Effector memory CD8-positive, alpha-beta T cell (primary cell): ENCODE measurements around the gene NDOR1.

Experiments used
- ATAC-seq: fragments of 150-1000 bp; cut with Tn5 transposase; replicated peaks from 2 replicates; pipeline ENCODE4 v1.10.0; 2021; ENCODE audit warnings: mild to moderate bottlenecking, moderate library complexity
- DNase-seq, 3 experiments: peaks; one replicate each; pipeline ENCODE4 v3.0.0; 2021
- H3K27ac Mint-ChIP-seq, 2 donors: one replicate each; pipeline ENCODE4 v1.8.0; 2022; ENCODE audit warnings: mild to moderate bottlenecking in 2 of 2, mixed read lengths in 2 of 2, moderate library complexity in 2 of 2
- H3K27me3 Mint-ChIP-seq, 2 donors: one replicate each; pipeline ENCODE4 v1.8.0; 2022; ENCODE audit warnings: mixed read lengths in 2 of 2
- H3K36me3 Mint-ChIP-seq: one replicate; pipeline ENCODE4 v1.8.0; 2022; ENCODE audit warnings: mild to moderate bottlenecking, moderate library complexity, mixed read lengths; ENCODE audit not compliant: insufficient read depth
- H3K4me1 Mint-ChIP-seq, 2 donors: one replicate each; pipeline ENCODE4 v1.8.0; 2022; ENCODE audit warnings: low read depth in 2 of 2, mixed read lengths in 2 of 2
- H3K4me3 Mint-ChIP-seq, 2 donors: one replicate each; pipeline ENCODE4 v1.8.0; 2022; ENCODE audit warnings: mild to moderate bottlenecking in 2 of 2, mixed read lengths in 2 of 2, moderate library complexity in 2 of 2
- H3K9me3 Mint-ChIP-seq, 2 donors: one replicate each; pipeline ENCODE4 v1.8.0; 2022; ENCODE audit warnings: mixed read lengths in 2 of 2
- total RNA-seq, 9 experiments: gene quantifications; one replicate each; lab custom pipeline; 2026; lab: John Stamatoyannopoulos, UW

Gene NDOR1
- 28.9 to 48.1 (median 37.4) reads per million in 9 experiments for total RNA-seq

DNA sequence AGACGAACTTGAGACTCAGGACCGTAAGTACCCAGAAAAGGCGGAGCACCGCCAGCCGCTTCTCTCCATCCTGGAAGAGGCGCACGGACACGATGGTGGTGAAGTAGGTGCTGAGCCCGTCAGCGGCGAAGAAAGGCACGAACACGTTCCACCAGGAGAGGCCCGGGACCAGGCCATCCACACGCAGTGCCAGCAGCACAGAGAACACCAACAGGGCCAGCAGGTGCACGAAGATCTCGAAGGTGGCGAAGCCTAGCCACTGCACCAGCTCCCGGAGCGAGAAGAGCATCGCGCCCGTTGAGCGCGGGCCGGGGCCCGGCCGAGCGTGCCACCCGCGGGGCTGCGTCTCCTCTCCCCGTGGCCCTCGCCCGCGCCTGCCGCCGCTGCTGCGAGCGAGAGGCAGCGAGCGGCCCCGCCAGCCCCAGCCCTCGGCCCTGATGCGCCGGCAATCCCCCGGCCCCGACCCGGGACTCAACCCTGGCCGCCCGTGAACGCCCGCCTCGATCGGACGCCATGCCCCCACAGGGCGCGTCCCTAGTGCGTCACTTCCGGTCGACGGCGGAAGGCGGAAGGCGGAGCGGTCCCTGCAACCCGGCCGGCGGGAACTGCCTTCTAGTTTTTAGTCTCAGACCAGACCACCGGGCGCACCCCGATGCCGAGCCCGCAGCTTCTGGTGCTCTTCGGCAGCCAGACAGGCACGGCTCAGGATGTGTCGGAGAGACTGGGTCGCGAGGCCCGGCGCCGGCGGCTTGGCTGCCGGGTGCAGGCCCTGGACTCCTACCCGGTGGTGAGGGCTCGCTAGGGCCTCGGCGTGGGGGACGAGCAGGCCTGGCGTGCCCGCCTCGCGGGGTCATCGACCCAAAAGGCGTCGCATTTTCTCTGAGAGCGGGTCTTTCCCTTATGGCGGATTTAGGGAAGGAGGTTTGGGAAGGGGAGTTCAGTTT lies at the start of gene NDOR1, which contains the start of gene TMEM203:
TSS of gene NDOR1 (plus strand) at position 575 of the 944 bp plus-strand sequence. CDS start at position 653, 78 bp downstream.
TSS of gene TMEM203 (minus strand) at position 523 of the 944 bp plus-strand sequence. CDS start at position 289, 234 bp downstream.
- Mint-ChIP-seq H3K4me1 (peaks cover 26 to 40% of the 10 kb centered on the region in 2 donors), H3K4me3 (peak within 1 kb of the TSS; percentile 91 to 94), H3K9me3 (no peaks in the 10 kb centered on the region), H3K27me3 (no peaks in the 10 kb centered on the region), H3K27ac (peak within 1 kb of the TSS; percentile 96 to 97), H3K36me3 (peaks cover 45% of the 10 kb centered on the region)
- ATAC-seq (peak; percentile 60), DNase-seq (peak; percentile 93 to 95 (median 94))

DNA sequence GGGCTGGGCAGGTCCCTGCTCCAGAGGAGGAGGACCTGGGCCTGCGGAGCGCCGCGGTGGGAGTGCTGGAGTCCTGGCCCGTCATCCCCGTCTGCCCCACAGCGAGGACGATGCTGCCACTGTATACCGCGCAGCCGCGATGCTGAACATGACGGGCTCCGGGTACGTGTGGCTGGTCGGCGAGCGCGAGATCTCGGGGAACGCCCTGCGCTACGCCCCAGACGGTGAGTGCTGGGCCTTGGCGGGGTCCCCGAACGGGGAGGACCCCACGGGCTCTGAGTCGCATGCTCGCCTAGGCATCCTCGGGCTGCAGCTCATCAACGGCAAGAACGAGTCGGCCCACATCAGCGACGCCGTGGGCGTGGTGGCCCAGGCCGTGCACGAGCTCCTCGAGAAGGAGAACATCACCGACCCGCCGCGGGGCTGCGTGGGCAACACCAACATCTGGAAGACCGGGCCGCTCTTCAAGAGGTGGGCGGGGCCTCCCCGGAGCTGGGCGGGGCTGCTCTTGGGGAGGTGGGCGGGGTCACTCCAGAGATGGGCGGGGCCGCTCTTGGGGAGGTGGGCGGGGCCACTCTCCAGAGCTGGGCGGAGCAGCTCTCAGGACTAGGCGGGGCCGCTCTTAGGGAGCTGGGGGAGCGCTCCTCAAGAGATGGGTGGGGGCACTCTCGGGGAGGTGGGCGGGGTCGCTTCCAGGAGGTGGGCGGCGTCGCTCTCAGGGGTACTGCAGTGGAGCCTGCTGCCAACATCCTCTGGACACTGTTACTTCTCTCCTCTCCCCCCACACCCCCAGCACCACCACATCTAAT lies 48.7 kb upstream of the NDOR1 start:
- no peak overlapping the region for H3K27ac Mint-ChIP-seq
- no peaks in the 10 kb centered on the region for H3K36me3 Mint-ChIP-seq
- peaks cover 11 to 13% of the 10 kb centered on the region in 2 donors for H3K4me1 Mint-ChIP-seq
- peak; percentile 72 for ATAC-seq
- DNase-seq = peak; percentile 33 to 43 (median 38)
- H3K9me3 Mint-ChIP-seq = no peaks in the 10 kb centered on the region
- peak overlapping the region; percentile 65 to 68 for H3K4me3 Mint-ChIP-seq
- H3K27me3 Mint-ChIP-seq = peaks cover 31 to 50% of the 10 kb centered on the region in 2 donors

- H3K4me1 Mint-ChIP-seq = peaks cover 11 to 13% of the 10 kb centered on the region in 2 donors
- H3K27ac Mint-ChIP-seq = no peak overlapping the region
- DNase-seq = no peak
- ATAC-seq = no peak
- H3K27me3 Mint-ChIP-seq = peaks cover 31 to 54% of the 10 kb centered on the region in 2 donors
- H3K4me3 Mint-ChIP-seq = peak overlapping the region; percentile 65 to 68
- H3K9me3 Mint-ChIP-seq = no peaks in the 10 kb centered on the region
- no peaks in the 10 kb centered on the region for H3K36me3 Mint-ChIP-seq
These were observed 47.7 kb upstream of the NDOR1 start for GRCh38 chr9:137157618-137158415.

- H3K4me1 Mint-ChIP-seq = peaks cover 11 to 13% of the 10 kb centered on the region in 2 donors
- DNase-seq = no peak
- ATAC-seq = no peak
- peaks cover 3% of the 10 kb centered on the region for H3K36me3 Mint-ChIP-seq
- peaks cover 31 to 62% of the 10 kb centered on the region in 2 donors for H3K27me3 Mint-ChIP-seq
- H3K27ac Mint-ChIP-seq = no peak overlapping the region
- H3K4me3 Mint-ChIP-seq = peak overlapping the region in 1 of 2 donors; percentile 8
- H3K9me3 Mint-ChIP-seq = no peaks in the 10 kb centered on the region
These were observed 46.9 kb upstream of the NDOR1 start for GRCh38 chr9:137158625-137159024.

DNA sequence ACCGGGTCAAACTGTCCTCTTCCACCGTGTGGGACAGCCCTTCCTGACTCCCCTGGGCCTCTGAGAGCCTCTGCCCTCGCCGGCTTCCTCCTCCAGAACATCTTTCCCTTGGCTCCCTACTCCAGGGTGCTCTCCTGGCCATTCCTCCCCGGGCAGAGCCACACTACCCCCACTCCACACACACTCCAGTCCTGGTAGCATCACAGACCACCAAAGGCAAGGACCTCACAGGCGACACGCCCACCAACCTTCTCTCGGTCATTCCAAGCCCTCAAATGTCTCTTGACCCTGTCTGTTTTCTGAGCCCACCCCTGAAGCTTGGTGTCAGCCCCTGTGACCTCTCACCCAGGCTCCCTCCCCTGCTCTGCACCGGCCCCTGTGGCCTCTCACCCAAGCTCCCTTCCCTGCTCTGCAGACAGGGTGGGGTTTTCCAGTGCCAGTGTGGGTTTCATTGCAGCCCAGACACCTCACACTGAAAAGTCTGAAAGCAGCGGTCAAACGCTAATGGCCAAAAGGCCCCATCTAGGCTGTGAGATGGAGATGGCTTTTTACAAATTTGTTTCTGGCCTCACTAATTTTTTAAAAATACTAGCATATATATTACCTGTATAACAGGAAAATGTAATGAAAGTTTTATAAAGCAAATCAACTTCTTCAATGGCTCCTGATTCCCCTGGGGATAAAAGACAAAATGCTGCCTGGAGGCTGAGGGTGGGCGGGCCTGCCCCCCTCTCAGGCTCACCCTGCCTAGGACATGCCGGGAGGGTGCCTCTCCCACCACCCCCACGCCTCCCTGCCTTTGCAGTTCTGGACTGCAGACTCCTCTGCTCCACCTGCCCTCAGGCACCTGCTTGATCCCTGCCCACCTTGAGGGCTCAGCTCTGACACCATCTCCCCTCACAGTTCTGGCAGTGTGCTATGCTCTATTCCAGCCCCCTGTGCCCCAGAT lies 46.1 kb upstream of the NDOR1 start:
- no peak for DNase-seq
- Mint-ChIP-seq H3K27me3 (peaks cover 34 to 70% of the 10 kb centered on the region in 2 donors), H3K4me3 (peak overlapping the region in 1 of 2 donors; percentile 45), H3K36me3 (peaks cover 3% of the 10 kb centered on the region), H3K4me1 (peaks cover 11 to 13% of the 10 kb centered on the region in 2 donors), H3K27ac (peak overlapping the region in 1 of 2 donors; percentile 51), H3K9me3 (no peaks in the 10 kb centered on the region)
- ATAC-seq = no peak

GRCh38 chr9:137160054-137160425 lies 45.5 kb upstream of the NDOR1 start:
- ATAC-seq = no peak
- peaks cover 35 to 72% of the 10 kb centered on the region in 2 donors for H3K27me3 Mint-ChIP-seq

GRCh38 chr9:137160716-137161557 lies 44.6 kb upstream of the NDOR1 start:
- Mint-ChIP-seq H3K27ac (no peak overlapping the region), H3K4me1 (peaks cover 11 to 13% of the 10 kb centered on the region in 2 donors), H3K36me3 (peaks cover 3% of the 10 kb centered on the region), H3K9me3 (no peaks in the 10 kb centered on the region), H3K4me3 (no peak overlapping the region), H3K27me3 (peaks cover 43 to 72% of the 10 kb centered on the region in 2 donors)
- DNase-seq (no peak), ATAC-seq (no peak)

More at GRCh38 chr9:137160054-137160425, 45.5 kb upstream of the NDOR1 start:
- Mint-ChIP-seq H3K27ac (no peak overlapping the region), H3K36me3 (peaks cover 3% of the 10 kb centered on the region), H3K9me3 (no peaks in the 10 kb centered on the region), H3K4me1 (peaks cover 11 to 13% of the 10 kb centered on the region in 2 donors), H3K4me3 (no peak overlapping the region)
- DNase-seq = no peak

- H3K27me3 Mint-ChIP-seq = peaks cover 50 to 76% of the 10 kb centered on the region in 2 donors
- no peak overlapping the region for H3K27ac Mint-ChIP-seq
- no peak for DNase-seq
- H3K36me3 Mint-ChIP-seq = peaks cover 3% of the 10 kb centered on the region
- no peak for ATAC-seq
- H3K9me3 Mint-ChIP-seq = no peaks in the 10 kb centered on the region
- no peak overlapping the region for H3K4me3 Mint-ChIP-seq
- H3K4me1 Mint-ChIP-seq = peaks cover 5 to 11% of the 10 kb centered on the region in 2 donors
These were observed 43.7 kb upstream of the NDOR1 start for GRCh38 chr9:137161558-137162486.

DNA sequence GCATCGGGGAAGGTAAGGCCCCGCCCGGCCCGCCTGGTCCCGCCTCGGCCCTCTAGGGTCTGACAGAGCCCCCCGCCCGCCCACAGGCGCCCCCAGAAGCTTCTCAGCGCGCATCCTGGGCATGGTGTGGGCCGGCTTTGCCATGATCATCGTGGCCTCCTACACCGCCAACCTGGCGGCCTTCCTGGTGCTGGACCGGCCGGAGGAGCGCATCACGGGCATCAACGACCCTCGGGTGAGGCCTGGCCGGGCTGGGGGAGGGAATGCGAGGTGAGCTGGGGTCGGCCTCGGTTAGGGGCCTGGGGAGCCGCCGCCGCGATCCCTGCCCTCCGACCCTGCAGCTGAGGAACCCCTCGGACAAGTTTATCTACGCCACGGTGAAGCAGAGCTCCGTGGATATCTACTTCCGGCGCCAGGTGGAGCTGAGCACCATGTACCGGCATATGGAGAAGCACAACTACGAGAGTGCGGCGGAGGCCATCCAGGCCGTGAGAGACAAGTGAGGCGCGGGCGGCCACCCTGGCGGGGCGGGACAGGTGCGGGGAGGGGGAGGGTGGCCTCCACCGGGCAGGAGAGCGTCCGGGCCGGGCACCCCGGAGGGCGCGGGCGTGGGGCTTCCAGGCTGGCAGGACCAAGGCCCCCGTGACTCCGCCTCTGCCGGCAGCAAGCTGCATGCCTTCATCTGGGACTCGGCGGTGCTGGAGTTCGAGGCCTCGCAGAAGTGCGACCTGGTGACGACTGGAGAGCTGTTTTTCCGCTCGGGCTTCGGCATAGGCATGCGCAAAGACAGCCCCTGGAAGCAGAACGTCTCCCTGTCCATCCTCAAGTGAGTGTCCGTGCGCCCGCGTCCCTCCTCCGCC lies 42.8 kb upstream of the NDOR1 start:
- ATAC-seq = peak; percentile 51
- Mint-ChIP-seq H3K27ac (no peak overlapping the region), H3K9me3 (no peaks in the 10 kb centered on the region), H3K4me3 (peak overlapping the region in 1 of 2 donors; percentile 37), H3K27me3 (peaks cover 45 to 72% of the 10 kb centered on the region in 2 donors), H3K4me1 (peaks cover 5 to 8% of the 10 kb centered on the region in 2 donors), H3K36me3 (peaks cover 3% of the 10 kb centered on the region)
- no peak for DNase-seq

DNA sequence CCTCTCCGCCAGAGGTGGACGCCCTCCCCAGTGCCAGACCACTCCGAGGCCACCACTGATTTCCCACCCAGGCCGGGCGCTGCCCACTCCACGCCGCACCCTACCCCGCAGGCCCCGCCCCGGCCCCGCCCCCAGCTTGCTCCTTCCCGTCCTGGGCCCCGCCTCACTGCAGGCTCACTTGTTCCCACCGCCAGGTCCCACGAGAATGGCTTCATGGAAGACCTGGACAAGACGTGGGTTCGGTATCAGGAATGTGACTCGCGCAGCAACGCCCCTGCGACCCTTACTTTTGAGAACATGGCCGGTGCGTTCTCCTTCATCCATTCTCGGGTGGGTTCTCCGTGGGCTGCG lies 42.2 kb upstream of the NDOR1 start:
- peak overlapping the region in 1 of 2 donors; percentile 59 for H3K4me3 Mint-ChIP-seq
- no peaks in the 10 kb centered on the region for H3K9me3 Mint-ChIP-seq
- peaks cover 5 to 6% of the 10 kb centered on the region in 2 donors for H3K4me1 Mint-ChIP-seq
- peaks cover 3% of the 10 kb centered on the region for H3K36me3 Mint-ChIP-seq
- DNase-seq = no peak
- H3K27ac Mint-ChIP-seq = no peak overlapping the region
- H3K27me3 Mint-ChIP-seq = peaks cover 39 to 66% of the 10 kb centered on the region in 2 donors
- ATAC-seq = no peak
